Smooth muscle cell (in vitro differentiated cells): ENCODE data around the gene DLG2. TPM values are rescaled to one million over a fixed set of nuclear protein-coding genes. Genes with fewer than 3 reads are reported as not detected.

Source experiments
- DNase-seq: peaks from one replicate; lab custom pipeline; 2025; ENCODE audit not compliant: unreplicated experiment; lab: John Stamatoyannopoulos, UW
- H2AFZ ChIP-seq: fragments of 200-600 bp; sonication (generic); 2 replicates; pipeline ENCODE4 v1.6.0; 2016; ENCODE audit warnings: antibody characterized with exemption, low read depth, mild to moderate bottlenecking
- H3F3A ChIP-seq: fragments of 200-600 bp; sonication (generic); 2 replicates; pipeline ENCODE4 v1.6.0; 2017; ENCODE audit warnings: antibody characterized with exemption, low read depth
- H3K27ac ChIP-seq: fragments of 200-600 bp; sonication (generic); 2 replicates; pipeline ENCODE4 v1.5.1; 2016; ENCODE audit warnings: low read depth, mild to moderate bottlenecking
- H3K27me3 ChIP-seq: fragments of 200-600 bp; sonication (generic); 2 replicates; pipeline ENCODE4 v1.6.1; 2016; ENCODE audit warnings: low read depth, mild to moderate bottlenecking
- H3K36me3 ChIP-seq: fragments of 200-600 bp; sonication (generic); 2 replicates; pipeline ENCODE4 v1.5.1; 2016; ENCODE audit warnings: low read depth
- H3K4me1 ChIP-seq: fragments of 200-600 bp; sonication (generic); 2 replicates; pipeline ENCODE4 v1.5.1; 2016; ENCODE audit warnings: low read depth
- H3K4me2 ChIP-seq: fragments of 200-600 bp; sonication (generic); 2 replicates; pipeline ENCODE4 v1.6.0; 2016; ENCODE audit warnings: mild to moderate bottlenecking
- H3K4me3 ChIP-seq: fragments of 200-600 bp; sonication (generic); 2 replicates; pipeline ENCODE4 v1.5.1; 2016; ENCODE audit warnings: mild to moderate bottlenecking
- H3K79me2 ChIP-seq: fragments of 200-600 bp; sonication (generic); 2 replicates; pipeline ENCODE4 v1.6.0; 2016; ENCODE audit warnings: low read depth, mild to moderate bottlenecking
- H3K9ac ChIP-seq: fragments of 200-600 bp; sonication (generic); 2 replicates; pipeline ENCODE4 v1.6.0; 2016; ENCODE audit warnings: low read depth
- H3K9me3 ChIP-seq: fragments of 200-600 bp; sonication (generic); replicated peaks from 2 replicates; pipeline ENCODE4 v1.5.1; 2016; ENCODE audit warnings: low read depth
- H4K20me1 ChIP-seq: fragments of 200-600 bp; sonication (generic); 2 replicates; pipeline ENCODE4 v1.6.0; 2016; ENCODE audit warnings: low read depth
- CTCF ChIP-seq: fragments of 200-600 bp; sonication (generic); IDR thresholded peaks from 2 replicates; pipeline ENCODE4 v1.5.1; 2017; ENCODE audit warnings: borderline replicate concordance, mild to moderate bottlenecking, antibody characterized with exemption; ENCODE audit not compliant: insufficient read depth, poor library complexity, severe bottlenecking
- WGBS: methylation state at CpG from one replicate; pipeline ENCODE4 v1.1.7; 2016; ENCODE audit warnings: low lambda C conversion rate; 5-methylcytosine and 5-hydroxymethylcytosine counted together
- polyA plus RNA-seq: library from polyadenylated mRNA; unstranded; fragments of >200 nt; fragmentation: Nextera tagmentation; extraction: Ambion mirVana; gene quantifications from 2 replicates; pipeline ENCODE4 v1.2.1, GENCODE V29; 2016
- total RNA-seq: library from RNA; depleted of rRNA; stranded (reverse); fragments of >200 nt; gene quantifications from 2 replicates; pipeline ENCODE4 v1.2.3, GENCODE V29; 2014

The DLG2 gene
- total and polyA plus RNA-seq, 2 experiments from 2014 or later, result 0.74 to 1.1 TPM

- Histone ChIP-seq H3K27me3 (no peaks in the 10 kb centered on the region), H3K9me3 (no peaks in the 10 kb centered on the region), H4K20me1 (peaks cover 29% of the 10 kb centered on the region), H3K4me1 (peaks cover 4% of the 10 kb centered on the region), H3K79me2 (peaks cover 15% of the 10 kb centered on the region), H2AFZ (no peak overlapping the region), H3K4me2 (no peak overlapping the region), H3K27ac (no peak overlapping the region), H3K36me3 (peaks cover 15% of the 10 kb centered on the region), H3F3A (peaks cover 21% of the 10 kb centered on the region), H3K9ac (no peak overlapping the region), H3K4me3 (no peak overlapping the region)
- DNase-seq, result no peak
- 89% methylated on average over 3 of the region's 3 CpGs for WGBS
- TF ChIP-seq CTCF, result no peak
Observed at GRCh38 chr11:85652786-85653447, 25.8 kb upstream of the DLG2 start.

DNA sequence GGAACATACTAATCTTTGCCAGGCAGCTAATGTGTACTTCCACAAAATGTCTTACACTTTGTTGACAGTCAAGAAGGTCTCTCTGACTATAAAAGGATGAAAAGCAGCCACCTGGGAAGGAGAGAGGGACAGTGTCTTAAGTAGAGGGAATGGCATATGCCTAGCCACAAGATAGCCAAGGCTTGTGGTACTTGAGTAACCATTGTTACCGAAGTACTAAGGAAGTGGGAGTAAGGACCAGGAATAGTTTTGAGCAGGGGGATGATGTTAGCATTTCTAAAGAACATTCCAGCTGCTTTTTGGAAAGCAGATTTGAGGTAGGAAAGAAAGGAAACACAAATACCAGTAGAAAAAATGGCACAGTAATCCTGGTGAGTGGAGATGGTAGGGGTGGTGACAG, 24.0 kb upstream of the DLG2 start:
- Histone ChIP-seq H3K9me3 (no peaks in the 10 kb centered on the region), H3K27me3 (no peaks in the 10 kb centered on the region), H3K4me2 (no peak overlapping the region), H3K36me3 (peaks cover 5% of the 10 kb centered on the region), H2AFZ (no peak overlapping the region), H4K20me1 (peaks cover 12% of the 10 kb centered on the region), H3F3A (peaks cover 7% of the 10 kb centered on the region), H3K4me1 (peaks cover 4% of the 10 kb centered on the region), H3K9ac (no peak overlapping the region), H3K4me3 (no peak overlapping the region), H3K27ac (no peak overlapping the region), H3K79me2 (no peaks in the 10 kb centered on the region)
- no peak for TF ChIP-seq CTCF
- DNase-seq, result no peak
- WGBS, result 97% methylated on average over 1 of the region's 1 CpG

DNA sequence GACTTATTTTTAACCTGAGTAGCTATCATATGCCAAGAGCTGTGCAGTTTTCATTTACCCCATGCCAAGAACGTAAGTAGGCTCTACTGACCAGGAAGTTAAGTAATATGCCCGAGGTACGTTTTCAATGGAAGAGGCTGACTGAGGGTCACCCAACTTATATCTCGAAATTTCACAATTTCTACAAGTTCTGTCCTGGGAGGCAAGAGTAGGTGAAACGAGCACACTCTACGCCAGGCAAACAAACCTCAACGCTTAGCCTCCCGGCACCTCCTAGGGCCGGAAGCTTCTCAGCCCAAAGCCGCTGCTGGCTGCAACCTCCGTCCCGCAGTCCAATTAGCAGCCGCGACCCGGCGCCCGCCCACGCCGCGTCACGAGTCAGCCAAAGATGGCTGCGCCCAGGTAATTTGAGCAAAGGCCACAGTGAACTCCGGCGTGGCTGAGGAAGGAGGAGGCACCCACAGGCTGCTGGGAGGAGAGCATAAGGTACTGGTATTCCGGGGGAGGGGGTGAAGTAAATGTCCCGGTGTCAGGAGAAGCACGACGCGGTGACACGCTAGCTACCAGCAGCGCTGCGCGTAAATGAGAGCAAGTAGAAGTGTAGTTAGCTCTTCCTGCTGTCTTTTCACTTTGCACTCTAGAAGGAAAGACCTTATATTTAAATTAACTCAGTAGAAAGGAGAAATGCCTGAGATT, 20.6 kb upstream of the DLG2 start, which contains the start of gene TMEM126A:
TSS of gene TMEM126A (plus strand) at position 364 of the 696 bp plus-strand sequence. CDS start 2,289 bp downstream, outside the sequence.
- H3K79me2 ChIP-seq, result no peaks in the 10 kb centered on the region
- peak within 1 kb of the TSS; percentile 77 for H3K27ac ChIP-seq
- no peaks in the 10 kb centered on the region for H3F3A ChIP-seq
- H3K27me3 ChIP-seq, result no peaks in the 10 kb centered on the region
- peak within 1 kb of the TSS; percentile 33 for H2AFZ ChIP-seq
- H3K36me3 ChIP-seq, result no peaks in the 10 kb centered on the region
- DNase-seq, result peak; percentile 49
- no peaks in the 10 kb centered on the region for H3K9me3 ChIP-seq
- WGBS, result 1% methylated on average over 33 of the region's 33 CpGs
- peak within 1 kb of the TSS; percentile 63 for H3K4me3 ChIP-seq
- H3K4me2 ChIP-seq, result peak within 1 kb of the TSS; percentile 90
- no peak for TF ChIP-seq CTCF
- H3K4me1 ChIP-seq, result peaks cover 4% of the 10 kb centered on the region
- no peaks in the 10 kb centered on the region for H4K20me1 ChIP-seq
- peak within 1 kb of the TSS; percentile 76 for H3K9ac ChIP-seq

DNA sequence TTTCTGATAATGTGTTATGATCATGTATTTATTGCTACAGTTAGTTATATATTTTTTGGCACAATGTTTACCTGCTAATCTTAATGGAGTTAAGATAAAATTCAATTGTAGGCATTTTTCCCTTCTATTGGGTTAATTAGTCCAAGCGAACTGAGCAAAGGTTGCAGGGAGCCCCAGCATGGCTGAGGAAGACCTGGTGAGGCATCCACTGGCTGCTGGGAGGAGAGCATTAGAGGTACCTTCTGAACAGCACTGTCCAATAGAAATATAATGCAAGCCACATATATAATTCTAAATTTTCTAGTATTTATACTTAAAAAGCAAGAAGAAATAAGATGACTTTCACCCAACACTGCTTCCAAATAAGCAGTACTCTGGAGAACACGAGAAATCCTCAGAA, 19.9 kb upstream of the DLG2 start:
- no peak for DNase-seq
- Histone ChIP-seq H3K79me2 (no peaks in the 10 kb centered on the region), H3K9ac (peak overlapping the region; percentile 76), H3K27me3 (no peaks in the 10 kb centered on the region), H3K4me1 (peaks cover 4% of the 10 kb centered on the region), H4K20me1 (no peaks in the 10 kb centered on the region), H3K4me2 (peak overlapping the region; percentile 90), H3K4me3 (peak overlapping the region; percentile 63), H3F3A (no peaks in the 10 kb centered on the region), H3K9me3 (no peaks in the 10 kb centered on the region), H3K27ac (peak overlapping the region; percentile 77), H2AFZ (no peak overlapping the region), H3K36me3 (no peaks in the 10 kb centered on the region)
- no peak for TF ChIP-seq CTCF
- WGBS, result 69% methylated on average over 2 of the region's 2 CpGs
